Measurements from ENCODE around the gene EML4.

The EML4 gene

GRCh38 chr2:42137125-42137841 lies 31.9 kb upstream of the EML4 start:
- DNase-seq = no peak

- no peak for DNase-seq
These were observed 30.8 kb upstream of the EML4 start for GRCh38 chr2:42138163-42139015.

- DNase-seq = no peak
These were observed 30.1 kb upstream of the EML4 start for GRCh38 chr2:42139101-42139500.

- no peak for DNase-seq
These were observed 28.7 kb upstream of the EML4 start for GRCh38 chr2:42140496-42140895.

GRCh38 chr2:42141687-42142546 lies 27.2 kb upstream of the EML4 start:
- DNase-seq = peak; percentile 44

GRCh38 chr2:42142547-42143184 lies 26.5 kb upstream of the EML4 start:
- no peak for DNase-seq

- DNase-seq = no peak
These were observed 21.4 kb upstream of the EML4 start for GRCh38 chr2:42147641-42148274.

- no peak for DNase-seq
These were observed 19.0 kb upstream of the EML4 start for GRCh38 chr2:42150159-42150558.

GRCh38 chr2:42153944-42154581 lies 15.1 kb upstream of the EML4 start:
- DNase-seq = no peak

- DNase-seq = no peak
These were observed 12.4 kb upstream of the EML4 start for GRCh38 chr2:42156721-42157120.

- DNase-seq = no peak
These were observed 7.7 kb upstream of the EML4 start for GRCh38 chr2:42161444-42161843.

GRCh38 chr2:42163444-42164045 lies 5.6 kb upstream of the EML4 start:
- DNase-seq = peak; percentile 83

GRCh38 chr2:42164046-42164445 lies 5.1 kb upstream of the EML4 start:
- no peak for DNase-seq

GRCh38 chr2:42164971-42165370 lies 4.2 kb upstream of the EML4 start:
- no peak for DNase-seq

GRCh38 chr2:42167458-42167857 lies 1.7 kb upstream of the EML4 start:
- DNase-seq = no peak

- no peak for DNase-seq
These were observed 574 bp upstream of the EML4 start for GRCh38 chr2:42168459-42169099.

- DNase-seq = no peak
These were observed 845 bp downstream of the EML4 start for GRCh38 chr2:42169874-42170521.

GRCh38 chr2:42170619-42171395 lies 1.7 kb downstream of the EML4 start:
- no peak for DNase-seq

- no peak for DNase-seq
These were observed 2.3 kb downstream of the EML4 start for GRCh38 chr2:42171396-42171980.
